ENCODE measurements around the gene TPP1. TPM values are rescaled to one million over a fixed set of nuclear protein-coding genes. Genes with fewer than 3 reads are reported as not detected.

TPP1 gene
- total RNA-seq, 2 experiments from 2014 or later, result 90.1 to 105 TPM

DNA sequence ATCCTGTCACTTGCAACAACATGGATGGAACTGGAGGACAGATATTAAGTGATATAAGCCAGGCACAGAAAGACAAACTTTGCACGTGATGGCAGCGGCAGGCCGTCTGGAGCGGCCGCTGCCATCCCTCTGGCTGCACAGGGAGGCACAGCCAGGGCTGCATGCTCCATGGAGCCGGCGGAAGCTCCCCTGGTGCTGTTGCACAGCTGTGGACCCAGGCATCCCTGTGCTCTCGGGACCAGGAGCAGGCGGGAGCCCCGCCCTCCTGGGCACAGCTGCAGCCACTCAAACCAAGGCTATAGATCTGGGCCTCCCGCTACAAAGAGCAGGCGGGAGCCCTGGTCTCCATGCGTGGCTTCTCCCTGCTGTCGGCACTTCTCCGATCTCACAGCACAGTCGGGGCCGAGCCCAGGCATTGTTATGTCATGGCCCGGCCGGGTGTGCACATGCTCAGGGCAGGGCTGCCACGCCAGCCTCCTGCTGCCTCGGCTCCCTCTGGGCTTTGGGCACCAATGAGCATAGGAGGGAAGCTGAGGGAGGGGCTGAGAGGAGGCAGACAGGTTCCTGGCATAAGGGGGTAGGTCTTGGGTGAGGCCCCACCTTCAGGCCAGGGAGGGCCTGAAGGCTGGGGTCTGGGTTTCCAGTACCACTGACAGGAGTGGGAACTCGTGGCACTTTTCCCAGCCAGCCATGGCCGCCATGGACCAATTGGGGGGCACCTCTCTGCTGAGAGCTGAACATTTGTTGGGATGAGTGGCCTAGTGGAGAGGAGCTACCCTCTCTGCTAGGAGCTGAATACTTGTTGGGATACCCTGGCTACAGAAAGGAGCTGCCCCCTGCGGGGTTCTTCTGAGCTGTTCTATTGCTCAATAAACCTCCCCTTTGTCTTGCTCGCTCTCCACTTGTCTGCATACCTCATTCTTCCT lies 32.5 kb downstream of the TPP1 start:
- CTCF ChIA-PET, result interaction anchor here (0.6 to 1.3 kb wide), 5 partner anchors 10 to 878 kb away, joined by 3 to 5 read pairs (median 3); partner anchors contain the start of gene MRPL17
- DNase-seq, result peak; percentile 4

DNA sequence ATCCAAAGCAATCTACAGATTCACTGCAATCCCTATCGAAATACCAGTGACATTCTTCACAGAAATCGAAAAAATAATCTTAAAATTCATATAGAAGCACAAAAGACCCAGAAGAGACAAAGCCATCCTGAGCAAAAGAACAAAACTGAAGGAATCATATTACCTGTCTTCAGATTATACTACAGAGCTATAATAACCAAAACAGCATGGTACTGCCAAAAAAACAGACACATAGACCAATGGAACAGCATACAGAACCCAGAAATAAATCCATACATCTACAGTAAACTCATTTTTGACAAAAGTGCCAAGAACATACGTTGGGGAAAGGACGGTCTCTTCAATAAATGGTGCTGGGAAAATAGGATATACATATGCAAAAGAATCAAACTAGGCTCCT lies 34.7 kb downstream of the TPP1 start:
- no peak for DNase-seq
- Mint-ChIP-seq H3K27ac (no peak overlapping the region), H3K36me3 (ENCODE audit: low read depth) (peaks cover 35% of the 10 kb centered on the region), H3K4me3 (no peak overlapping the region), H3K4me1 (no peaks in the 10 kb centered on the region), H3K27me3 (no peaks in the 10 kb centered on the region), H3K9me3 (peaks cover 30% of the 10 kb centered on the region)
- ChIA-PET CTCF (interaction anchor here (1.6 kb wide), 1 partner anchor 10 kb away, joined by 4 read pairs; no protein-coding TSS in a partner anchor), POLR2A (no interaction called here)

More for the DNA sequence above, 32.5 kb downstream of the TPP1 start:
- Mint-ChIP-seq H3K36me3 (ENCODE audit: low read depth) (peaks cover 35% of the 10 kb centered on the region), H3K27me3 (no peaks in the 10 kb centered on the region), H3K9me3 (peaks cover 30% of the 10 kb centered on the region), H3K4me3 (no peak overlapping the region), H3K4me1 (no peaks in the 10 kb centered on the region), H3K27ac (no peak overlapping the region)
- POLR2A ChIA-PET, result no interaction called here

DNA sequence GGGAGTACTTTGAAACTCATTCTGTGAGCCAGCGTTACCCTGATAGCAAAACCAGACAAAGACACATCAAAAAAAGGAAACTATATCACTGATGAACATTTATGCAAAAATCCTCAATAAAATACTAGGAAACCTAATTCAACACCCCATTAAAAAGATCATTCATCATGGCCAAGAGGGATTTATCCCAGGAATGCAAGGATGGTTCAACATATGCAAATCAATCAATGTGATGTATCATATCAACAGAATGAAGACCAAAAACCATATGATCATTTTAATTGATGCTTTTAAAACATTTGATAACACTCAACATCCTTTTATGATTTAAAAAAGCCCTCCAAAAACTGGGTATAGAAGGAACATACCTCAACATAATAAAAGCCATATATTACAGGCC lies 35.6 kb downstream of the TPP1 start:
- Mint-ChIP-seq H3K27ac (no peak overlapping the region), H3K27me3 (no peaks in the 10 kb centered on the region), H3K4me1 (no peaks in the 10 kb centered on the region), H3K9me3 (peaks cover 30% of the 10 kb centered on the region), H3K36me3 (ENCODE audit: low read depth) (peaks cover 35% of the 10 kb centered on the region), H3K4me3 (no peak overlapping the region)
- DNase-seq, result no peak
- CTCF ChIA-PET, result interaction anchor here (1.6 kb wide), 1 partner anchor 11 kb away, joined by 4 read pairs; no protein-coding TSS in a partner anchor
- POLR2A ChIA-PET, result no interaction called here

DNA sequence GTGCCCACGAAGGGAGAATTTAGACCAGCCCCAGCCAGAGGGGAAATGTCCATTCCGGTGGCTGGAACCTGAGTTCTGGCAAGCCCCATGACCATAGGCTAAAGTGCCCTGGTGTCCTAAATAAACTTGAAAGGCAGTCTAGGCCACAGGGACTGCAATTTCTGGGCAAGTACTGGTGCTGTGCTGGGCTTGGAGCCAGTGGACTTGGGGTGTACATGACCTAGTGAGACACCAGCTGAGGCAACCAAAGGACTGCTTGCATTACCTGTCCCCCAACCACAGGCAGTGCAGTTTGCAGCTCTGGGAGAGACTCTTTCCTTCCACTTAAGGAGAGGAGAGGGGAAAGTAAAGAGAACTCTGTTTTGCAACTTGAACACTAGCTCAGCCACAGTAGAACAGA lies 39.5 kb downstream of the TPP1 start:
- Mint-ChIP-seq H3K36me3 (ENCODE audit: low read depth) (peaks cover 25% of the 10 kb centered on the region), H3K9me3 (peaks cover 24% of the 10 kb centered on the region), H3K4me1 (peaks cover 7% of the 10 kb centered on the region), H3K27ac (no peak overlapping the region), H3K27me3 (no peaks in the 10 kb centered on the region), H3K4me3 (no peak overlapping the region)
- ChIA-PET CTCF (interaction anchor here (0.8 to 1.6 kb wide), 4 partner anchors 8 to 104 kb away, joined by 3 to 4 read pairs (median 3); partner anchors contain the start of gene MRPL17), POLR2A (no interaction called here)
- no peak for DNase-seq

DNA sequence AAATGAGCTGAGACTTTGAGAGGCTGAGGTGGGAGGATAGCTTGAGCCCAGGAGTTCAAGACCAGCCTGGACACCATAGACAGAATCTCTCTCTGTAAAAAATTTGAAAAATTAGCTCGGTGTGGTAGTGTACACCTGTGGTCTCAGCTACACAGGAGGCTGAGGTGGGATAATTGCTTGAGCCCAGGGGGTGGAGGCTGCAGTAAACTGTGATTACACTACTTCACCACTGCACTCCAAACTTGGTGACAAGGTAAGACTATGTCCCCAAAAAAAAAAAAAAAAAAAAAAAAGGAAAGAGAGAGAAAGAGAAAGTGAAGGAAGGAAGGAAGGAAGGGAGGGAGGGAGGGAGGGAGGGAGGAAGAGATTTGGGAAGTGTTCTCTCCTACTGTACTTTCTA lies 41.1 kb downstream of the TPP1 start:
- CTCF ChIA-PET, result interaction anchor here (1.1 kb wide), 1 partner anchor 15 kb away, joined by 3 read pairs; no protein-coding TSS in a partner anchor
- no peak for DNase-seq
- Mint-ChIP-seq H3K36me3 (ENCODE audit: low read depth) (peaks cover 11% of the 10 kb centered on the region), H3K27me3 (no peaks in the 10 kb centered on the region), H3K9me3 (peaks cover 10% of the 10 kb centered on the region), H3K4me1 (peaks cover 7% of the 10 kb centered on the region), H3K4me3 (no peak overlapping the region), H3K27ac (no peak overlapping the region)
- POLR2A ChIA-PET, result interaction anchor here (0.6 kb wide), 1 partner anchor 25 kb away, joined by 3 read pairs; no protein-coding TSS in a partner anchor

GRCh38 chr11:6576471-6577373 lies 42.5 kb downstream of the TPP1 start:
- ChIA-PET CTCF (interaction anchor here (1.1 kb wide), 1 partner anchor 13 kb away, joined by 3 read pairs; no protein-coding TSS in a partner anchor), POLR2A (no interaction called here)
- H3K9me3 Mint-ChIP-seq, result no peaks in the 10 kb centered on the region

GRCh38 chr11:6574816-6575715 lies 44.2 kb downstream of the TPP1 start:
- H3K4me1 Mint-ChIP-seq, result peaks cover 7% of the 10 kb centered on the region
- ChIA-PET POLR2A (no interaction called here), CTCF (interaction anchor here (1.1 to 1.2 kb wide), 2 partner anchors 11 to 12 kb away, joined by 3 read pairs; no protein-coding TSS in a partner anchor)
- H3K4me3 Mint-ChIP-seq, result no peak overlapping the region
- H3K27me3 Mint-ChIP-seq, result no peaks in the 10 kb centered on the region
- DNase-seq, result no peak
- H3K36me3 Mint-ChIP-seq (ENCODE audit: low read depth), result peaks cover 5% of the 10 kb centered on the region
- no peak overlapping the region for H3K27ac Mint-ChIP-seq
- H3K9me3 Mint-ChIP-seq, result no peaks in the 10 kb centered on the region

More at GRCh38 chr11:6576471-6577373, 42.5 kb downstream of the TPP1 start:
- Mint-ChIP-seq H3K27ac (no peak overlapping the region), H3K4me3 (no peak overlapping the region), H3K4me1 (peaks cover 7% of the 10 kb centered on the region), H3K27me3 (no peaks in the 10 kb centered on the region), H3K36me3 (ENCODE audit: low read depth) (peaks cover 5% of the 10 kb centered on the region)
- no peak for DNase-seq

DNA sequence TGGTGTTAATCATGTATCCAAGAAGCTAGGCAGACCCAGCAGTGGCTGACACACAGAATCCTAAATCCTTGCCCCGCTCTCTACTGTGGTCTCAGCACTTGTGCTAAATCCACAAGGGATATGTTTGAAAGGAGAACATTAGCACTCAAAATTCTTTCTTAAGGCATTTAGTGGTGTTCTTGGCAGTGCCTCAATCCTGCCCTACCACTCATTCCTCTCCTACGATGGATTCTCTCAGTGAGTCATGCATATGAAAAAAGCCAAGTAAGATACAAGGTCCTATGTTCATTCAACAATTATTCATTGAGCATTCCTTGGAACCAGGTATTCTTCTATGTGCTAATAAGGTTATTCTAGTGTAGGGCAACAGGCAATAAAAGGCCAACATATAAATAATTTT lies 47.0 kb downstream of the TPP1 start:
- Mint-ChIP-seq H3K4me1 (peaks cover 7% of the 10 kb centered on the region), H3K4me3 (no peak overlapping the region), H3K9me3 (no peaks in the 10 kb centered on the region), H3K36me3 (ENCODE audit: low read depth) (peaks cover 6% of the 10 kb centered on the region), H3K27ac (no peak overlapping the region), H3K27me3 (no peaks in the 10 kb centered on the region)
- no peak for DNase-seq
- POLR2A ChIA-PET, result no interaction called here
- CTCF ChIA-PET, result interaction anchor here (1.1 kb wide), 1 partner anchor 8 kb away, joined by 3 read pairs; no protein-coding TSS in a partner anchor

DNA sequence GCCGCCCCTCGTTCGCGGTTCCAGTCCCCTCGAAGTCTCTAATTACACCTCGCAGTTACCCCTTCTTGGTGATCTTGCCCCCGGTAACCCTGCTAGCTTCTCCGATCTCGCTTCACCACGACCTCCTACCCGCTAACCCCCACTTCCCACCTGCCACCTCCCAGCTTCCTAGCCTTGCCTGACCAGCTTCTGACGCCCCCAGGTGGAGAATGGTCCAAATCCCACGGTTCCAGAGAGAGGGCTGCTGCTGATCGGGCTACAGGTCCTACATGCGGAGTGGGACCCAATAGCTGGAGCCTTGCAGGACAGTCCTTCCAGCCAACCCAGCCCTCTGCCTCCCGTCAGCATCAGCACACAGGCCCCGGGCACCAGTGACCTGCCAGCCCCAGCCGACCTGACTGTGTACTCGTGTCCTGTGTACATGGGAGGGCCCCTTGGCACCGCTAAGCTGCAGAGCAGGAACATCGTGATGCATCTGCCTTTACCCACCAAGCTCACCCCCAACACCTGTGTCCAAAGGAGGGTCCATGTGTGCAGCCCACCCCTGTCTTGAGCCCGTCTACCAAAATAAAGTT lies 47.7 kb downstream of the TPP1 start:
- H3K4me1 Mint-ChIP-seq, result peaks cover 6% of the 10 kb centered on the region
- no peaks in the 10 kb centered on the region for H3K9me3 Mint-ChIP-seq
- peaks cover 6% of the 10 kb centered on the region for H3K36me3 Mint-ChIP-seq (ENCODE audit: low read depth)
- H3K27ac Mint-ChIP-seq, result no peak overlapping the region
- no peak for DNase-seq
- CTCF ChIA-PET, result interaction anchor here (0.6 to 1.1 kb wide), 2 partner anchors 8 to 96 kb away, joined by 3 read pairs; no protein-coding TSS in a partner anchor
- POLR2A ChIA-PET, result no interaction called here
- no peak overlapping the region for H3K4me3 Mint-ChIP-seq
- no peaks in the 10 kb centered on the region for H3K27me3 Mint-ChIP-seq

- no peak for DNase-seq
- ChIA-PET CTCF (interaction anchor here (0.6 to 1.2 kb wide), 3 partner anchors 9 to 97 kb away, joined by 3 read pairs; no protein-coding TSS in a partner anchor), POLR2A (no interaction called here)
- H3K27ac Mint-ChIP-seq, result no peak overlapping the region
- peaks cover 5% of the 10 kb centered on the region for H3K4me1 Mint-ChIP-seq
- H3K27me3 Mint-ChIP-seq, result no peaks in the 10 kb centered on the region
- H3K36me3 Mint-ChIP-seq (ENCODE audit: low read depth), result peaks cover 6% of the 10 kb centered on the region
- H3K9me3 Mint-ChIP-seq, result no peaks in the 10 kb centered on the region
- no peak overlapping the region for H3K4me3 Mint-ChIP-seq
Measured at GRCh38 chr11:6570691-6571427, 48.4 kb downstream of the TPP1 start.

DNA sequence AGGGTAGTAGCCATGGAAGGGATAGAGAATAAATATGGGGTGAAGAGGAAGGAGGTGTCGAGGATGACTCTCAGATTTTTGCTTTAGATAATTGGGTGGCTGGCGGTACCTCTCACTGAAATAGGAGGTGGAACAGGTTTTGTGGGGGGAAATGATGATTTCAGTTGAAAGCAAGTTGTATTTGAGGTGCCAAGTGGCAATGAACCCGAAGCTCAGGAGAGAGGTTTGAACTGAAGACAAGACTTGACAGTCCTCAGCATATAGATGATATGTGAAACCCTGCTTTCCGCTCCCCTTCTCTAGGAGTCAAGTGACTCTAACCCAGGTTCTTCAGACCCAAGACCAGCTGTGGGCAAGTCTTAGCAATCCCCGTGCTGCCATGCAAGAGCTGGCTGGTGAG lies 49.5 kb downstream of the TPP1 start:
- CTCF ChIA-PET, result interaction anchor here (1.1 to 1.2 kb wide), 2 partner anchors 17 to 21 kb away, joined by 3 to 4 read pairs; no protein-coding TSS in a partner anchor
- peaks cover 1% of the 10 kb centered on the region for H3K4me1 Mint-ChIP-seq

More for the DNA sequence above, 49.5 kb downstream of the TPP1 start:
- POLR2A ChIA-PET, result no interaction called here
- H3K36me3 Mint-ChIP-seq (ENCODE audit: low read depth), result peaks cover 6% of the 10 kb centered on the region
- H3K4me3 Mint-ChIP-seq, result no peak overlapping the region
- no peaks in the 10 kb centered on the region for H3K9me3 Mint-ChIP-seq
- no peaks in the 10 kb centered on the region for H3K27me3 Mint-ChIP-seq
- DNase-seq, result no peak
- no peak overlapping the region for H3K27ac Mint-ChIP-seq

All from activated CD4-positive, alpha-beta T cell treated with anti-CD3 and anti-CD28 coated beads, Interleukin-2, amount 10 ng/mL, durations not matched to agents 7 days and 5 days (primary cell).